ENCODE measurements around the gene PLA2G4E.

DNA sequence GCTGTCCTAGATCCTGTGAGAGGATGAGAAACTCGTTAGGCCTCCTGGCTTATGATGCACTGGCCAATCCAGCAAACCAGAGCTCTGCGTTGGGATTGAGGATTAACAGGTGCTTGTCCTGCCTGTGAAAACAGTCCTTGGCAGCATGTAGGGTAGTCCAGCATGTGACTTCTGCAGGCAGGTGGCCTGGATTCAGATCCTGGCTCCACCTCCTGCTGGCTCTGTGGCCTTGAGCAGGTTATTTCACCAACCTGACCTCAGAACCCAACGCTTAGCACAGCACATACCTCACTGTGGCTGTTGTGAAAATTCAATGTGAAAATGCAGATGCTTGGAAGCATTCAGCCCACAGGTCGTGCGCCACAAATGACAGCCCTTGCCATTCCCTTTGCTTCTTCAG, 40.0 kb upstream of the PLA2G4E start:
- TF ChIP-seq YY1 (IDR thresholded peaks at IDR 0.05; ENCODE audit: insufficient read depth, insufficient read length), result no peak
- TF ChIP-seq SUZ12 (IDR thresholded peaks at IDR 0.05; ENCODE audit: extremely low read depth, insufficient read depth, insufficient read length), result no peak
- TF ChIP-seq ZNF274 (IDR thresholded peaks at IDR 0.05; ENCODE audit: low read depth, low read length), result no peak

Data from NT2/D1 (cell line).